ENCODE results near the gene SMIM23.

Gene SMIM23

GRCh38 chr5:171785517-171785916 lies at the start of gene SMIM23:
TSS of gene SMIM23 (plus strand) at chr5:171785817. CDS start at chr5:171785872, 55 bp downstream.
- Mint-ChIP-seq H3K4me3 (no peak within 1 kb of the TSS), H3K9me3 (no peaks in the 10 kb centered on the region), H3K36me3 (ENCODE audit: low read depth) (no peaks in the 10 kb centered on the region), H3K4me1 (ENCODE audit: low read depth) (no peaks in the 10 kb centered on the region), H3K27ac (no peak within 1 kb of the TSS), H3K27me3 (peaks cover 3% of the 10 kb centered on the region)
- intact Hi-C loops (cut with micrococcal nuclease) = no loop called here

GRCh38 chr5:171736976-171737891 lies 48.4 kb upstream of the SMIM23 start:
- intact Hi-C loops (cut with micrococcal nuclease) = no loop called here
- Mint-ChIP-seq H3K27me3 (no peaks in the 10 kb centered on the region), H3K27ac (no peak overlapping the region), H3K36me3 (ENCODE audit: low read depth) (no peaks in the 10 kb centered on the region), H3K9me3 (no peaks in the 10 kb centered on the region), H3K4me3 (no peak overlapping the region), H3K4me1 (ENCODE audit: low read depth) (no peaks in the 10 kb centered on the region)

- peaks cover 7% of the 10 kb centered on the region for H3K4me1 Mint-ChIP-seq (ENCODE audit: low read depth)
- no peak overlapping the region for H3K27ac Mint-ChIP-seq
- H3K36me3 Mint-ChIP-seq (ENCODE audit: low read depth) = no peaks in the 10 kb centered on the region
- H3K9me3 Mint-ChIP-seq = no peaks in the 10 kb centered on the region
- intact Hi-C loops (cut with micrococcal nuclease) = no loop called here
- H3K4me3 Mint-ChIP-seq = no peak overlapping the region
- no peaks in the 10 kb centered on the region for H3K27me3 Mint-ChIP-seq
Measured at GRCh38 chr5:171738501-171738900, 47.1 kb upstream of the SMIM23 start.

DNA sequence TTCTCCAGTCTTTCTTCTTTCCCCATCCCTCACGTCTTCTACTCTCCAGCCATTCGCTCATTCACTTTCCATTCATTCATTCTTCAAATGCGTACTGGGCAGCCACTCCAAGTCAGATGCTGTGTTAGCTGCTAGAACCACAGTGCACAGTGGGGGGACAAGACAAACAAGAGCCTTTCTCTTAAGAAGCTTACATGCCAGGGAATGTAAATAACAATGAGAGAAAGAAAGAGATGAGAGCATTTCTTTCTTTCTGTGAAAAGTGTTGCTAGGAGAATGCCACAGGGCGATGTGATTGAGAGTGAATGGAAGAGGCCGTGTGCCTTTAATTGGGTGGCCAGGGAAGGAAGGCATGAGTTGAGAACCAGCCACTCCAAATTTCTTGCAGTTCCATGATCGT lies 46.3 kb upstream of the SMIM23 start:
- Mint-ChIP-seq H3K27ac (no peak overlapping the region), H3K4me1 (ENCODE audit: low read depth) (peaks cover 10% of the 10 kb centered on the region), H3K9me3 (no peaks in the 10 kb centered on the region), H3K27me3 (peaks cover 1% of the 10 kb centered on the region), H3K36me3 (ENCODE audit: low read depth) (no peaks in the 10 kb centered on the region), H3K4me3 (no peak overlapping the region)
- intact Hi-C loops (cut with micrococcal nuclease) = no loop called here

- Mint-ChIP-seq H3K27ac (no peak overlapping the region), H3K4me3 (no peak overlapping the region), H3K36me3 (ENCODE audit: low read depth) (no peaks in the 10 kb centered on the region), H3K27me3 (peaks cover 3% of the 10 kb centered on the region), H3K9me3 (no peaks in the 10 kb centered on the region), H3K4me1 (ENCODE audit: low read depth) (peaks cover 10% of the 10 kb centered on the region)
- intact Hi-C loops (cut with micrococcal nuclease) = no loop called here
Measured at GRCh38 chr5:171743436-171744076, 42.1 kb upstream of the SMIM23 start.

DNA sequence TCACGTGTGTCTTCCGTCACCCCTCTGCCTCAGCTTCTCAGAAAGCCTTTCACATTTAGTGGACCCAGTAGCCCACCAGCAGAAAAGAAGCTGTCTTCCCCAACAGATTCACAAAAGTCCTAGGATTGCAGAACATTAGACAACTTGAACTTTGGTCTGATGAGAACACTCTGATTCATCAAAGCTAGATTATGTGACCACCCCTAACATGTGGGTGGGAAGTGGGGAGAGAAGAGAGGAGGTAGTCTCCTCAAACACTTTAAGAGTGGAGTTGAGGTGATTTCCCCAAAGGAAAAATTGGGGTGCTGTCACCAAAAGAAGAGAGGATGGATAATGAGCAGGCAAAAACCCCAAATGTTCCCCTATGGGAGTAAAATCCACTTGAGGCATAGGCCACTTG lies 41.4 kb upstream of the SMIM23 start:
- Mint-ChIP-seq H3K27ac (no peak overlapping the region), H3K4me3 (no peak overlapping the region)

DNA sequence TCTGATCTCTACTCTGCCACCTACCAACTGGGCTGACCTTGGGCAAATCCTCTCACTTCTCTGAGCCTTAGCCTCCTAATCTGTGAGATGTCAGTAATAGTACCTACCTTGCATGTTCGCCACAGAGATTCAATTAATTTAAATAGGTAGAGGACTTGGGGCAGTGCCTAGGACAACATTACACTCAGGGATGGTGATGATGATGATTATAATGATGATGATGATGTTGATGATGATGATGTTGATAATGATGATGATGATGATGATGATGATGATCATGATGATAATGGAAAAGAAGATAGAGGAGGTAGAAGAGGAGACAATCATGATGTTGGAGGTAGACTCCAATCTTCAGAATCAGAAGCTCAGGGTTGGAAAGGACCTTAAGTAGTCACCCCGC lies 40.7 kb upstream of the SMIM23 start:
- Mint-ChIP-seq H3K4me1 (ENCODE audit: low read depth) (peaks cover 10% of the 10 kb centered on the region), H3K27ac (no peak overlapping the region), H3K9me3 (no peaks in the 10 kb centered on the region), H3K4me3 (no peak overlapping the region), H3K36me3 (ENCODE audit: low read depth) (no peaks in the 10 kb centered on the region), H3K27me3 (peaks cover 3% of the 10 kb centered on the region)
- intact Hi-C loops (cut with micrococcal nuclease) = no loop called here

More for the DNA sequence above, 41.4 kb upstream of the SMIM23 start:
- Mint-ChIP-seq H3K36me3 (ENCODE audit: low read depth) (no peaks in the 10 kb centered on the region), H3K4me1 (ENCODE audit: low read depth) (peaks cover 10% of the 10 kb centered on the region), H3K9me3 (no peaks in the 10 kb centered on the region), H3K27me3 (peaks cover 3% of the 10 kb centered on the region)
- intact Hi-C loops (cut with micrococcal nuclease) = no loop called here

- no peaks in the 10 kb centered on the region for H3K36me3 Mint-ChIP-seq (ENCODE audit: low read depth)
- H3K27me3 Mint-ChIP-seq = peaks cover 3% of the 10 kb centered on the region
- no peaks in the 10 kb centered on the region for H3K9me3 Mint-ChIP-seq
- H3K27ac Mint-ChIP-seq = no peak overlapping the region
- H3K4me1 Mint-ChIP-seq (ENCODE audit: low read depth) = peaks cover 10% of the 10 kb centered on the region
- H3K4me3 Mint-ChIP-seq = no peak overlapping the region
- intact Hi-C loops (cut with micrococcal nuclease) = no loop called here
Measured at GRCh38 chr5:171745602-171746001, 40.0 kb upstream of the SMIM23 start.

- H3K4me1 Mint-ChIP-seq (ENCODE audit: low read depth) = peaks cover 10% of the 10 kb centered on the region
- no peak overlapping the region for H3K4me3 Mint-ChIP-seq
- no peaks in the 10 kb centered on the region for H3K9me3 Mint-ChIP-seq
- H3K36me3 Mint-ChIP-seq (ENCODE audit: low read depth) = no peaks in the 10 kb centered on the region
- peaks cover 3% of the 10 kb centered on the region for H3K27me3 Mint-ChIP-seq
- intact Hi-C loops (cut with micrococcal nuclease) = no loop called here
- H3K27ac Mint-ChIP-seq = no peak overlapping the region
Measured at GRCh38 chr5:171747061-171747859, 38.4 kb upstream of the SMIM23 start.

GRCh38 chr5:171748720-171749119 lies 36.9 kb upstream of the SMIM23 start:
- intact Hi-C loops (cut with micrococcal nuclease) = no loop called here
- H3K9me3 Mint-ChIP-seq = no peaks in the 10 kb centered on the region
- H3K27ac Mint-ChIP-seq = no peak overlapping the region
- H3K4me3 Mint-ChIP-seq = no peak overlapping the region
- peaks cover under 1% of the 10 kb centered on the region for H3K4me1 Mint-ChIP-seq (ENCODE audit: low read depth)
- no peaks in the 10 kb centered on the region for H3K36me3 Mint-ChIP-seq (ENCODE audit: low read depth)
- peaks cover 3% of the 10 kb centered on the region for H3K27me3 Mint-ChIP-seq

GRCh38 chr5:171749365-171749764 lies 36.3 kb upstream of the SMIM23 start:
- Mint-ChIP-seq H3K36me3 (ENCODE audit: low read depth) (no peaks in the 10 kb centered on the region), H3K4me3 (no peak overlapping the region), H3K27ac (no peak overlapping the region), H3K9me3 (no peaks in the 10 kb centered on the region), H3K27me3 (peaks cover under 1% of the 10 kb centered on the region), H3K4me1 (ENCODE audit: low read depth) (no peaks in the 10 kb centered on the region)
- intact Hi-C loops (cut with micrococcal nuclease) = no loop called here

- Mint-ChIP-seq H3K4me1 (ENCODE audit: low read depth) (no peaks in the 10 kb centered on the region), H3K36me3 (ENCODE audit: low read depth) (no peaks in the 10 kb centered on the region), H3K27ac (no peak overlapping the region), H3K9me3 (no peaks in the 10 kb centered on the region), H3K27me3 (no peaks in the 10 kb centered on the region), H3K4me3 (no peak overlapping the region)
- intact Hi-C loops (cut with micrococcal nuclease) = no loop called here
Measured at GRCh38 chr5:171750311-171750788, 35.3 kb upstream of the SMIM23 start.

DNA sequence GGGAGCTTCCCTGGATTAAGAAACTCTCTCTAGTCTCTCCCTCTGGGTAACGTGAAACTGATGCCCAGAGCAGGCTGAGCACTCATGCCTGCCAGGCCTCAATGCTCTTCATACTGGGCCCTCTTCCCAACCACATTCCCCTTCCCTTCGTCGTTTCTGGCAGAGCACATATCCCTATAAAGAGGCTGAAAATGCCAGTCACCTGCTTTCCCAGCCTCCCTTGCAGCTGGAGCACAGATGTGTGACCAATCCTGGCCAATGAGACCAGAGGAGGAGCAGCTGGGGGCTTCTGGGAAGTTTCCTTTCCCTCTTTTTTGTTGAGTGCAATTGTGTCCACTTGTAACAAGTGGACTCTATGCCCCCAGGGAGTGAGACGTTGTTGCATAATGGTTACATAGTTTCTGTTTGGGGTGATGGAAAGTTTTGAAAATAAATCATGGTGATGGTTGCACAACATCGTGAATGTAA lies 30.2 kb upstream of the SMIM23 start:
- no peak overlapping the region for H3K27ac Mint-ChIP-seq
- H3K27me3 Mint-ChIP-seq = no peaks in the 10 kb centered on the region
- no peak overlapping the region for H3K4me3 Mint-ChIP-seq
- intact Hi-C loops (cut with micrococcal nuclease) = no loop called here
- H3K4me1 Mint-ChIP-seq (ENCODE audit: low read depth) = no peaks in the 10 kb centered on the region
- no peaks in the 10 kb centered on the region for H3K36me3 Mint-ChIP-seq (ENCODE audit: low read depth)
- no peaks in the 10 kb centered on the region for H3K9me3 Mint-ChIP-seq
